Adrenal gland (tissue), 12 donors: Measurements from ENCODE around the gene ACOT12. TPM values are rescaled to one million over a fixed set of nuclear protein-coding genes. Genes with fewer than 3 reads are reported as not detected.

Source experiments
- DNase-seq, 7 donors: peaks; one replicate each; pipeline ENCODE4 v3.0.0-alpha.2; 2019 to 2020
- H3K27ac ChIP-seq, 5 donors: fragments of 200-600 bp; sonication (generic) in 4 of 5; 1 replicate in 3 of 5; 2 replicates in 2 of 5; pipeline versions ENCODE4 v1.5.1 to v1.8.0; 2016 to 2020; ENCODE audit warnings: mild to moderate bottlenecking in 1 of 5
- H3K27me3 ChIP-seq: fragments of 200-600 bp; 2 replicates; pipeline ENCODE4 v1.8.0; 2021
- H3K36me3 ChIP-seq, 2 donors: fragments of 200-600 bp; replicated peaks in 1 of 2; 1 replicate in 1 of 2; 2 replicates in 1 of 2; pipeline versions ENCODE4 v1.5.1 to v1.8.0; 2018 to 2022
- H3K4me1 ChIP-seq, 2 donors: fragments of 200-600 bp; replicated peaks in 1 of 2; 1 replicate in 1 of 2; 2 replicates in 1 of 2; pipeline versions ENCODE4 v1.5.1 to v1.8.0; 2018 to 2021
- H3K4me3 ChIP-seq, 4 donors: fragments of 200-600 bp; sonication (generic) in 3 of 4; one replicate each; pipeline ENCODE4 v1.5.1; 2016 to 2018
- H3K9me3 ChIP-seq, 3 donors: fragments of 200-600 bp; sonication (generic) in 1 of 3; replicated peaks in 1 of 3; 1 replicate in 2 of 3; 2 replicates in 1 of 3; pipeline versions ENCODE4 v1.5.1 to v1.8.0; 2016 to 2021
- POLR2A ChIP-seq, 2 donors: fragments of 450-650 bp; IDR thresholded peaks; one replicate each; pipeline ENCODE4 v1.6.1; 2017; ENCODE audit warnings: antibody characterized with exemption in 2 of 2, mild to moderate bottlenecking in 2 of 2, moderate library complexity in 1 of 2
- WGBS, 4 donors: extraction: QIAGEN DNeasy Blood & Tissue Kit in 2 of 4; methylation state at CpG; one replicate each; pipeline versions ENCODE4 v1.1.5 to v1.1.7; 2013 to 2017; 5-methylcytosine and 5-hydroxymethylcytosine counted together
- intact Hi-C, 2 donors: fragments of 100-400 bp; cut with DNase I; formaldehyde crosslinking; loops; one replicate each; pipeline versions ENCODE4 v1.14.1 to v1.15.0; 2022 to 2023
- polyA plus RNA-seq, 3 donors: library from polyadenylated mRNA; stranded (reverse); fragments of 200-250 nt in 2 of 3; fragments of 350-450 nt in 1 of 3; fragmentation: Illumina TruSeq in 1 of 3; extraction: RNeasy Lipid Tissue Mini Kit (QIAGEN cat#74804) in 1 of 3; gene quantifications; one replicate each; pipeline ENCODE4 v1.2.3, GENCODE V29; 2013 to 2014
- total RNA-seq, 9 donors: library from RNA; depleted of rRNA in 4 of 9; stranded (reverse); fragments of >200 nt in 4 of 9; fragments of 120-200 nt in 1 of 9; fragmentation: NEBNext Ultra II Directional in 1 of 9; extraction: Animal tissue kit (Norgen Biotek cat#: 25700) in 1 of 9; gene quantifications; one replicate each; pipeline versions ENCODE4 v1.1.0 to v1.2.4, GENCODE V29; 2013 to 2023
- TF ChIP-seq, protein P1 (sequence below), 6 experiments: fragments of 450-650 bp in 4 of 6; fragments of 200-600 bp in 2 of 6; sonication (generic) in 1 of 6; IDR thresholded peaks; 1 replicate in 5 of 6; 2 replicates in 1 of 6; pipeline versions ENCODE4 v1.5.1 to v1.8.0; 2016 to 2021; ENCODE audit warnings: antibody characterized with exemption in 6 of 6, mild to moderate bottlenecking in 2 of 6, moderate library complexity in 1 of 6
- donor health status: healthy with polysubstance abuse.
- donor health status: Bipolar disorder and iron deficiency.
- donor health status: DM: yes; HTN: yes; CAD: no.
- donor health status: DM: no; HTN: no; CAD: no.
- donor health status: DM: no; HTN: no; CAD: no.
- donor health status: DM: yes; HTN: yes; CAD: no.

ACOT12 gene
- total and polyA plus RNA-seq, 12 donors = not detected

DNA sequence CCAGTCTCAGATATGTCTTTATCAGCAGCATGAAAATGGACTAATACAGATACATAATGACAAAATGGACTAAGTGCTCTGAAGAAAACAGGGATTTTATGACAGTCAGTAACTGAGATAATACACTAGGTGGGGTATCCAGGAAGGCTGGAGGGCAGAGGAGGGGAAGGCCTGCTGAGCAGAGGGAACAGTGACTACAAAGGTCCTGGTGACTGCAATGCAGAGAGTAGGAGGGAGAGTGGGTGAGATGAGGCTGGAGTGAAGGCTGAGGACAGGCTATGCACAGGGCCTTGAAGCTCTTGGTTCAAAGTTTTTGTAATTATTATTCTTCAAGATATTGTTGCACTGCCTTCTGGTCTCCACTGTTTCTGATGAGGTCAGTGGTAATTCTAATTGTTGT, 4.9 kb downstream of the ACOT12 start:
- DNase-seq = no peak
- Histone ChIP-seq H3K27ac (no peak overlapping the region), H3K36me3 (no peaks in the 10 kb centered on the region), H3K4me3 (no peak overlapping the region), H3K4me1 (peaks cover 7 to 8% of the 10 kb centered on the region in 2 donors), H3K9me3 (no peaks in the 10 kb centered on the region), H3K27me3 (peaks cover 24% of the 10 kb centered on the region)
- intact Hi-C loops = no loop called here
- TF ChIP-seq, protein P1, sequence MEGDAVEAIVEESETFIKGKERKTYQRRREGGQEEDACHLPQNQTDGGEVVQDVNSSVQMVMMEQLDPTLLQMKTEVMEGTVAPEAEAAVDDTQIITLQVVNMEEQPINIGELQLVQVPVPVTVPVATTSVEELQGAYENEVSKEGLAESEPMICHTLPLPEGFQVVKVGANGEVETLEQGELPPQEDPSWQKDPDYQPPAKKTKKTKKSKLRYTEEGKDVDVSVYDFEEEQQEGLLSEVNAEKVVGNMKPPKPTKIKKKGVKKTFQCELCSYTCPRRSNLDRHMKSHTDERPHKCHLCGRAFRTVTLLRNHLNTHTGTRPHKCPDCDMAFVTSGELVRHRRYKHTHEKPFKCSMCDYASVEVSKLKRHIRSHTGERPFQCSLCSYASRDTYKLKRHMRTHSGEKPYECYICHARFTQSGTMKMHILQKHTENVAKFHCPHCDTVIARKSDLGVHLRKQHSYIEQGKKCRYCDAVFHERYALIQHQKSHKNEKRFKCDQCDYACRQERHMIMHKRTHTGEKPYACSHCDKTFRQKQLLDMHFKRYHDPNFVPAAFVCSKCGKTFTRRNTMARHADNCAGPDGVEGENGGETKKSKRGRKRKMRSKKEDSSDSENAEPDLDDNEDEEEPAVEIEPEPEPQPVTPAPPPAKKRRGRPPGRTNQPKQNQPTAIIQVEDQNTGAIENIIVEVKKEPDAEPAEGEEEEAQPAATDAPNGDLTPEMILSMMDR (IDR thresholded peaks at IDR 0.05) = no peak
- TF ChIP-seq POLR2A (IDR thresholded peaks at IDR 0.05) = no peak

DNA sequence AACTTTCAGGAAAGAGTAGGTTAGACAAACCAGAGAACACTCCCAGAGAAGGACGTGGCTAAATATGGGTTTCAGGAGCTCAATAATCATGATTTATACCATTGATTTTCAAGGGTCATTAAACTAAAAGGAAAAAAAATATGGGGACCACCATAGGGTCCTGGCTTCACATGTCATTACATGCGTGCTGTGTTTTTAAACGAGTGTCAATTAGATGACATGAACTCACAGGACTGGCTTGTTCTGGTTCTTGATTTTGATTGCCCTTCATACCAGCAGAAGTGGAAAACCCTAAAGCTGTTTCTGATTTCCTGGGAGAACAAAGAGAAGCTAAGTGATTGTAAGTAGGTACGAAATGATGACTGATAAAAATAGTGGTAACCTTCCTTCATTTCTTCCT, 5.8 kb downstream of the ACOT12 start:
- TF ChIP-seq POLR2A (IDR thresholded peaks at IDR 0.05) = no peak
- TF ChIP-seq, protein P1 (IDR thresholded peaks at IDR 0.05) = no peak
- Histone ChIP-seq H3K27ac (no peak overlapping the region), H3K9me3 (no peaks in the 10 kb centered on the region), H3K4me3 (no peak overlapping the region), H3K36me3 (no peaks in the 10 kb centered on the region), H3K4me1 (no peaks in the 10 kb centered on the region), H3K27me3 (peaks cover 24% of the 10 kb centered on the region)
- intact Hi-C loops = no loop called here
- DNase-seq = no peak
- WGBS, 4 donors = 75 to 92% (median 84%) methylated on average over 4 of the region's 4 CpGs

DNA sequence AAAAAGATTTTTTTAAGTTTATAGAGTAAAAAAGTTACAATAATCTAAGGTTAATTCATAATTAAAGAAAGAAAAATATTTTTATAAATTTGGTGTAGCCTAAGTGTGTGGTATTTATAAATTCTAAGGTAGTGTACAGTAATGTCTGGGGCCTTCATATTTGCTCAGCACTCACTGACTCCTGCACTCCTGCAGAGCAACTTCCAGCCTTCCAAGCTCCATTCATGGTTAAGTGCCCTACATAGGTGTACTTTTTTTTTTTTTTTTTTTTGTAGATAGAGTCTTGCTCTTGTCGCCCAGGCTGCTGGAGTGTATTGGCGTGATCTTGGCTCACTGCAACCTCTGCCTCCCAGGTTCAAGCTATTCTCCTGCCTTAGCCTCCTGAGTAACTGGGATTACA, 10.1 kb downstream of the ACOT12 start:
- WGBS, 4 donors = 76 to 91% (median 87%) methylated on average over 2 of the region's 2 CpGs

DNA sequence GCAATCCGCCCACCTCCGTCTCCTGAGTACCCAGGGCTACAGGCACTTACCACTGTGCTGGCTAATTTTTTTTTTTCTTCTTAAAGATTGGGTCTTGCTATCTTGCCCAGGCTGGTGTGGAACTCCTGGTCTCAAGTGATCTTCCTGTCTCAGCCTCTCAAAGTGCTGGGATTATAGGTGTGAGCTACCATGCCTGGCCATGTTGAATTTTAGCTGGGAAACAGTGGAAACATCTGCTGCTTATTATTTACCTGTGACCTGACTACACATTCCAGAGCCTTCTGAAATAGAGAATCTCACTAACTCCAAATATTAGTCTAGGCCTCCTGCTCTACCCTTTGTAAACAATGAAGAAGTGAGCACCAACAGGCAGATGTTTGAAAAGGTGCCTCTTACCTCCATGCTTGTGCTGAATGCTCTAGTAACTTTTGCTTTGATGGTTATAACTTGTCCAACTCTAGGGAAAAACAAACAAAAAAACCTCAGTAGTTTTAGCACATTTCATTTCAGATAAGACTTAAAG, 22.5 kb downstream of the ACOT12 start:
- Histone ChIP-seq H3K36me3 (no peaks in the 10 kb centered on the region), H3K27ac (no peak overlapping the region), H3K27me3 (no peaks in the 10 kb centered on the region), H3K9me3 (peaks cover 0 to 4% (median 0%) of the 10 kb centered on the region in 3 donors), H3K4me1 (no peaks in the 10 kb centered on the region), H3K4me3 (no peak overlapping the region)
- TF ChIP-seq, protein P1 (IDR thresholded peaks at IDR 0.05) = no peak
- TF ChIP-seq POLR2A (IDR thresholded peaks at IDR 0.05) = no peak
- DNase-seq = no peak
- intact Hi-C loops = no loop called here
- 87 to 100% (median 92%) methylated on average over 2 of the region's 2 CpGs for WGBS, 4 donors

More for the DNA sequence above, 10.1 kb downstream of the ACOT12 start:
- H3K4me3 ChIP-seq = no peak overlapping the region
- no peaks in the 10 kb centered on the region for H3K9me3 ChIP-seq
- no peak overlapping the region for H3K27ac ChIP-seq
- no peaks in the 10 kb centered on the region for H3K4me1 ChIP-seq
- TF ChIP-seq, protein P1 (IDR thresholded peaks at IDR 0.05) = no peak
- TF ChIP-seq POLR2A (IDR thresholded peaks at IDR 0.05) = no peak
- DNase-seq = no peak
- H3K27me3 ChIP-seq = no peaks in the 10 kb centered on the region
- intact Hi-C loops = no loop called here
- no peaks in the 10 kb centered on the region for H3K36me3 ChIP-seq
